Smooth muscle cell (in vitro differentiated cells): ENCODE measurements around the gene KLC1. TPM values are rescaled to one million over a fixed set of nuclear protein-coding genes. Genes with fewer than 3 reads are reported as not detected.

ENCODE experiments used
- DNase-seq: peaks from one replicate; lab custom pipeline; 2025; ENCODE audit not compliant: unreplicated experiment; lab: John Stamatoyannopoulos, UW
- H2AFZ ChIP-seq: fragments of 200-600 bp; sonication (generic); 2 replicates; pipeline ENCODE4 v1.6.0; 2016; ENCODE audit warnings: antibody characterized with exemption, low read depth, mild to moderate bottlenecking
- H3F3A ChIP-seq: fragments of 200-600 bp; sonication (generic); 2 replicates; pipeline ENCODE4 v1.6.0; 2017; ENCODE audit warnings: antibody characterized with exemption, low read depth
- H3K27ac ChIP-seq: fragments of 200-600 bp; sonication (generic); 2 replicates; pipeline ENCODE4 v1.5.1; 2016; ENCODE audit warnings: low read depth, mild to moderate bottlenecking
- H3K27me3 ChIP-seq: fragments of 200-600 bp; sonication (generic); 2 replicates; pipeline ENCODE4 v1.6.1; 2016; ENCODE audit warnings: low read depth, mild to moderate bottlenecking
- H3K36me3 ChIP-seq: fragments of 200-600 bp; sonication (generic); 2 replicates; pipeline ENCODE4 v1.5.1; 2016; ENCODE audit warnings: low read depth
- H3K4me1 ChIP-seq: fragments of 200-600 bp; sonication (generic); 2 replicates; pipeline ENCODE4 v1.5.1; 2016; ENCODE audit warnings: low read depth
- H3K4me2 ChIP-seq: fragments of 200-600 bp; sonication (generic); 2 replicates; pipeline ENCODE4 v1.6.0; 2016; ENCODE audit warnings: mild to moderate bottlenecking
- H3K4me3 ChIP-seq: fragments of 200-600 bp; sonication (generic); 2 replicates; pipeline ENCODE4 v1.5.1; 2016; ENCODE audit warnings: mild to moderate bottlenecking
- H3K79me2 ChIP-seq: fragments of 200-600 bp; sonication (generic); 2 replicates; pipeline ENCODE4 v1.6.0; 2016; ENCODE audit warnings: low read depth, mild to moderate bottlenecking
- H3K9ac ChIP-seq: fragments of 200-600 bp; sonication (generic); 2 replicates; pipeline ENCODE4 v1.6.0; 2016; ENCODE audit warnings: low read depth
- H3K9me3 ChIP-seq: fragments of 200-600 bp; sonication (generic); replicated peaks from 2 replicates; pipeline ENCODE4 v1.5.1; 2016; ENCODE audit warnings: low read depth
- H4K20me1 ChIP-seq: fragments of 200-600 bp; sonication (generic); 2 replicates; pipeline ENCODE4 v1.6.0; 2016; ENCODE audit warnings: low read depth
- CTCF ChIP-seq: fragments of 200-600 bp; sonication (generic); IDR thresholded peaks from 2 replicates; pipeline ENCODE4 v1.5.1; 2017; ENCODE audit warnings: borderline replicate concordance, mild to moderate bottlenecking, antibody characterized with exemption; ENCODE audit not compliant: insufficient read depth, poor library complexity, severe bottlenecking
- WGBS: methylation state at CpG from one replicate; pipeline ENCODE4 v1.1.7; 2016; ENCODE audit warnings: low lambda C conversion rate; 5-methylcytosine and 5-hydroxymethylcytosine counted together
- polyA plus RNA-seq: library from polyadenylated mRNA; unstranded; fragments of >200 nt; fragmentation: Nextera tagmentation; extraction: Ambion mirVana; gene quantifications from 2 replicates; pipeline ENCODE4 v1.2.1, GENCODE V29; 2016
- total RNA-seq: library from RNA; depleted of rRNA; stranded (reverse); fragments of >200 nt; gene quantifications from 2 replicates; pipeline ENCODE4 v1.2.3, GENCODE V29; 2014

KLC1 gene
- total and polyA plus RNA-seq, 2 experiments from 2014 or later = 167 to 224 TPM

DNA sequence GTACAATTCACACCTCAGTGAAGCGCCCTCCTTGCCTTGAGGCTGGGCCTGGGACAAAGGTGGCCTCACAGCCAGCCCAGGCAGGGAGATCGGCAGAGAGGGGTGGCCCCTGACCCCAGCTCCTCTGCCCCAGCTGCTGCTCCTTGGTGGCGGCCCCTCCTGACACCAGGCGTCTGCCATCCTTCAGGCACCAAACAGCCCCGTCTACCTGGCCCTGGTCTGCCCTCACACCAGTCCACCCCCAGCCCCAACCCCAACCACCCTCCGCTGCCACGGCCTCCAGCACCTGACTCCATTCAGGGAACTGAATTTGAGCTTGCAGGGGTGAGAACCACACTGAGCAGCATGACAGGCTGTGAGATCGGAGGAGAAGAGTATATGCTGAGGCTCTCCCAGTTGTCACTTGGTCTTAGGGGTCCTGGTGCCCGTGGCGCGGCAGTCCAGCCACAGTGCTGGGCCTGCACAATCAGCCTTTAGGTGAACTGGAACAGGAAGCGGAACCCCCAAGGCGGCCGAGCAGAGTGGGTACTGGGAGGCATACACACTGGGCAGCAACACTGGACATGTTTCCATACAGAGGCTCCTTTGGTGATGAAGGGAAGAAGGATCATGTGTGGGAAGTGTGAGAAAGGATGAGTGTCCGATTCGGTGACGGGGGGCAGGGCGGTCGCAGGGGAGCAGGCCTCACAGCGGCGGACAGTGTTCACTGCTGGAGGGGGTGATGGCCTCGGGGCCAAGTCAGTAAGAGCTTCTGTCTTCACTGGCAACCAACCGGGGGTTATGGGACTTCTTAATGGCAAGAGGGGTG is 105.3 kb downstream of the KLC1 start:
- TF ChIP-seq CTCF = no peak
- no peaks in the 10 kb centered on the region for H3K9me3 ChIP-seq
- H3K4me1 ChIP-seq = no peaks in the 10 kb centered on the region
- no peak overlapping the region for H2AFZ ChIP-seq
- no peaks in the 10 kb centered on the region for H3K27me3 ChIP-seq
- no peak overlapping the region for H3K4me3 ChIP-seq
- no peak for DNase-seq
- no peaks in the 10 kb centered on the region for H3F3A ChIP-seq
- no peak overlapping the region for H3K4me2 ChIP-seq
- 93% methylated on average over 23 of the region's 23 CpGs for WGBS
- peaks cover 6% of the 10 kb centered on the region for H3K79me2 ChIP-seq
- H4K20me1 ChIP-seq = peaks cover 21% of the 10 kb centered on the region
- peak overlapping the region; percentile 67 for H3K27ac ChIP-seq
- H3K36me3 ChIP-seq = no peaks in the 10 kb centered on the region
- no peak overlapping the region for H3K9ac ChIP-seq

DNA sequence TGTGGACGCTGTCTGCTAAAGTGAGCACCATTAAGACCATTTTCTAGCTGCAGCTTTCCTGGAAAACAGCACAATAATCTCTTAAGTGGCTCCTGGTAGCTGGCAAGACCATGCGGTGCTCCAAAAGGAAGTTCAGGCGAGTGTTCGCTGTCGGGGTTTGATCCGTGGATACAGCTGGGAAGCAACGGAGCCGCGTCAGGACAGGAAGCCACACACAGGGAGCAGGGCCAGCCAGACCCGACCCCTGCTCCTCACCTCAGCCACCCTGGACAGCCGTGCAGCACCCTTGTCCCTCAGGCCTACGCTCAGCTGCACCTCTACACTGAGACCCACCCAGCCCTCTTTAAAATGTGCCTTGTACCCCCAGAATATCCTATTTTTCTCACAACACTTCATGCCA is 106.0 kb downstream of the KLC1 start:
- H3K9ac ChIP-seq = no peak overlapping the region
- no peaks in the 10 kb centered on the region for H3F3A ChIP-seq
- WGBS = 93% methylated on average over 12 of the region's 12 CpGs
- H4K20me1 ChIP-seq = peaks cover 20% of the 10 kb centered on the region
- no peaks in the 10 kb centered on the region for H3K9me3 ChIP-seq
- no peak for DNase-seq
- no peak overlapping the region for H2AFZ ChIP-seq
- peaks cover 4% of the 10 kb centered on the region for H3K79me2 ChIP-seq
- no peak overlapping the region for H3K4me2 ChIP-seq
- no peaks in the 10 kb centered on the region for H3K4me1 ChIP-seq
- TF ChIP-seq CTCF = no peak
- H3K36me3 ChIP-seq = no peaks in the 10 kb centered on the region
- H3K4me3 ChIP-seq = no peak overlapping the region
- no peaks in the 10 kb centered on the region for H3K27me3 ChIP-seq
- no peak overlapping the region for H3K27ac ChIP-seq

- Histone ChIP-seq H3K27ac (no peak overlapping the region), H4K20me1 (peaks cover 16% of the 10 kb centered on the region), H3K4me3 (no peak overlapping the region), H3K4me1 (no peaks in the 10 kb centered on the region), H3K36me3 (no peaks in the 10 kb centered on the region), H3K27me3 (no peaks in the 10 kb centered on the region), H3K9ac (no peak overlapping the region), H2AFZ (no peak overlapping the region), H3F3A (no peaks in the 10 kb centered on the region), H3K4me2 (no peak overlapping the region), H3K9me3 (no peaks in the 10 kb centered on the region), H3K79me2 (no peaks in the 10 kb centered on the region)
- TF ChIP-seq CTCF = no peak
- DNase-seq = no peak
- 79% methylated on average over 7 of the region's 7 CpGs for WGBS
Measured at GRCh38 chr14:103735439-103735814, 106.4 kb downstream of the KLC1 start.
